ENCODE measurements around the gene TRAPPC11. TPM values are rescaled to one million over a fixed set of nuclear protein-coding genes. Genes with fewer than 3 reads are reported as not detected.
A peak's percentile ranks its signal among the peaks of the same experiment; 100 is the strongest.

The TRAPPC11 gene
- total RNA-seq, 2 donors from 2014 or later: 38.4 to 49.7 TPM

- H3K9me3 Mint-ChIP-seq: peaks cover 6% of the 10 kb centered on the region
- H3K4me1 Mint-ChIP-seq: no peaks in the 10 kb centered on the region
- no peak overlapping the region for H3K4me3 Mint-ChIP-seq
- H3K27me3 Mint-ChIP-seq (ENCODE audit: insufficient read depth): peaks cover 11% of the 10 kb centered on the region
- no peaks in the 10 kb centered on the region for H3K36me3 Mint-ChIP-seq (ENCODE audit: low read depth)
- 95 to 100% methylated on average over 1 to 2 of the region's 2 CpGs for WGBS, 2 experiments (ENCODE audit: insufficient coverage in 1 of 2, insufficient read length in 1 of 2)
- no peak for DNase-seq
- Histone ChIP-seq H3K36me3 (ENCODE audit: control insufficient read depth, insufficient read depth, low read length) (no peaks in the 10 kb centered on the region), H3K27ac (ENCODE audit: low read depth, low read length) (no peak overlapping the region), H3K4me1 (ENCODE audit: control insufficient read depth, insufficient read depth, low read length) (no peaks in the 10 kb centered on the region), H3K27me3 (ENCODE audit: control insufficient read depth, insufficient read depth, low read length, poor library complexity, severe bottlenecking) (no peaks in the 10 kb centered on the region), H3K9ac (ENCODE audit: extremely low read depth, low read length, poor library complexity, severe bottlenecking) (no peak overlapping the region), H3K4me3 (ENCODE audit: low read length) (no peak overlapping the region), H3K9me3 (ENCODE audit: control insufficient read depth, low read length) (no peaks in the 10 kb centered on the region)
- no peak for TF ChIP-seq CTCF (conservative IDR thresholded peaks at IDR 0.05)
- no peak overlapping the region for H3K27ac Mint-ChIP-seq
Observed at GRCh38 chr4:183755596-183755995, 96.5 kb downstream of the TRAPPC11 start.

GRCh38 chr4:183757060-183757459 lies 98.0 kb downstream of the TRAPPC11 start:
- Histone ChIP-seq H3K27ac (ENCODE audit: low read depth, low read length) (no peak overlapping the region), H3K9me3 (ENCODE audit: control insufficient read depth, low read length) (no peaks in the 10 kb centered on the region), H3K9ac (ENCODE audit: extremely low read depth, low read length, poor library complexity, severe bottlenecking) (no peak overlapping the region), H3K36me3 (ENCODE audit: control insufficient read depth, insufficient read depth, low read length) (no peaks in the 10 kb centered on the region), H3K27me3 (ENCODE audit: control insufficient read depth, insufficient read depth, low read length, poor library complexity, severe bottlenecking) (no peaks in the 10 kb centered on the region), H3K4me3 (ENCODE audit: low read length) (no peak overlapping the region), H3K4me1 (ENCODE audit: control insufficient read depth, insufficient read depth, low read length) (no peaks in the 10 kb centered on the region)
- no peak for TF ChIP-seq CTCF (conservative IDR thresholded peaks at IDR 0.05)
- Mint-ChIP-seq H3K9me3 (no peaks in the 10 kb centered on the region), H3K4me3 (no peak overlapping the region), H3K36me3 (ENCODE audit: low read depth) (no peaks in the 10 kb centered on the region), H3K4me1 (no peaks in the 10 kb centered on the region), H3K27me3 (ENCODE audit: insufficient read depth) (peaks cover 11% of the 10 kb centered on the region), H3K27ac (no peak overlapping the region)
- WGBS, 2 experiments (ENCODE audit: insufficient coverage in 1 of 2, insufficient read length in 1 of 2): 92 to 95% methylated on average over 8 to 10 of the region's 10 CpGs
- DNase-seq: no peak

GRCh38 chr4:183758061-183758757 lies 99.1 kb downstream of the TRAPPC11 start:
- H3K4me3 ChIP-seq (ENCODE audit: low read length): no peak overlapping the region
- no peak overlapping the region for H3K27ac ChIP-seq (ENCODE audit: low read depth, low read length)
- H3K27me3 ChIP-seq (ENCODE audit: control insufficient read depth, insufficient read depth, low read length, poor library complexity, severe bottlenecking): no peaks in the 10 kb centered on the region
- Mint-ChIP-seq H3K4me1 (no peaks in the 10 kb centered on the region), H3K9me3 (no peaks in the 10 kb centered on the region), H3K36me3 (ENCODE audit: low read depth) (no peaks in the 10 kb centered on the region), H3K4me3 (peak overlapping the region; percentile 54), H3K27me3 (ENCODE audit: insufficient read depth) (peaks cover 11% of the 10 kb centered on the region), H3K27ac (no peak overlapping the region)
- peak; percentile 88 for DNase-seq
- no peak overlapping the region for H3K9ac ChIP-seq (ENCODE audit: extremely low read depth, low read length, poor library complexity, severe bottlenecking)
- H3K4me1 ChIP-seq (ENCODE audit: control insufficient read depth, insufficient read depth, low read length): no peaks in the 10 kb centered on the region
- peak; percentile 80 for TF ChIP-seq CTCF (conservative IDR thresholded peaks at IDR 0.05)
- H3K9me3 ChIP-seq (ENCODE audit: control insufficient read depth, low read length): no peaks in the 10 kb centered on the region
- no peaks in the 10 kb centered on the region for H3K36me3 ChIP-seq (ENCODE audit: control insufficient read depth, insufficient read depth, low read length)
- WGBS, 2 experiments (ENCODE audit: insufficient coverage in 1 of 2, insufficient read length in 1 of 2): 85 to 87% methylated on average over 17 to 29 of the region's 29 CpGs
